ENCODE measurements around the gene EPM2A.
A peak's percentile ranks its signal among the peaks of the same experiment; 100 is the strongest.

Gene EPM2A

GRCh38 chr6:145602726-145603326 is 132.5 kb downstream of the EPM2A start:
- DNase-seq (ENCODE audit: low read depth): no peak

DNA sequence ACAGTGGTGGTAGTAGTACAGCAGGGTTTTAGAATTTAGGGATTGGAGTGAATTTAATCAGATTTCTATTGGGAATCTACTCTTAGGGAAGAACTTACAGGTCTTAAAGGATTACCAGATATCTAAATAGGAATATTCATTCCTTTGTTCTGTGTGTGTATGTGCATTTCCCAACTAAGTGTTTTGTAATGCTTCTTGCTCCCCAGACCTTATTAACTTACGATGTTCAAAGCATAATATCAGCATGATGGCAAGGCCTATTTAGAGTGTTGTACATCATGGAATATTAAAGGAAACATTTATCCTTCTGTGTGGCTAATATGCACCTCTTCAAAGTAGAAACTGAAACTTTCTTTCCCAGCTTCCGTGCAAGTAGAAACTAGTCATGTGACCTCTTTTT is 133.9 kb downstream of the EPM2A start:
- no peak for DNase-seq (ENCODE audit: low read depth)

- no peak for DNase-seq (ENCODE audit: low read depth)
Observed at GRCh38 chr6:145600299-145600698, 135.0 kb downstream of the EPM2A start.

- DNase-seq (ENCODE audit: low read depth): peak; percentile 16
Observed at GRCh38 chr6:145588981-145589380, 146.3 kb downstream of the EPM2A start.

DNA sequence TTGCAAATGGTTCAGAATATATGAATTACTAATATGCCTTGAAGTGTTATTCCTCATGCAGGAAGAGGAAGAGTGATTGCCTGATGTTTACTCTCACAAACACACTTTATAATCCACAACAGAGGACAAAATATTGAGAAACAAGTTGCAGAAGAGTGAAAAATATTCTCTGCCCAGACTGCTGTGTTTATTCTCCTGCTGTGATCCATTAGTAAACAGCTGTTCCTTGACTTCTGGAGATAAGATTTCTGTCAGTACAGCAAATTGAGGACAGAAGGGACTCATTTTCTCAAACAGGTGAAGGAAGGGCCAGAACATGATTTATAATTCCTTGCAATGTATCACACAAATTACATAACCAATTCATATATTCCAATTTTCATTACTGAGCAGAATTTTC is 148.0 kb downstream of the EPM2A start:
- DNase-seq (ENCODE audit: low read depth): no peak

GRCh38 chr6:145583753-145584152 is 151.6 kb downstream of the EPM2A start:
- DNase-seq (ENCODE audit: low read depth): no peak

Data from EH (cell line).